ENCODE measurements around the gene SMPD3. TPM values are rescaled to one million over a fixed set of nuclear protein-coding genes. Genes with fewer than 3 reads are reported as not detected.

SMPD3 gene
- polyA plus RNA-seq, 2 of the 4 experiments (the other 2 are of a cell fraction): 0.04 to 0.13 TPM

GRCh38 chr16:68348639-68349445 is 99.5 kb downstream of the SMPD3 start:
- ChIA-PET POLR2A (interaction anchor here (0.7 kb wide), 1 partner anchor 366 kb away, joined by 8 read pairs; no protein-coding TSS in a partner anchor), CTCF (interaction anchor here (0.6 to 1.3 kb wide), 2 partner anchors 20 to 685 kb away, joined by 4 read pairs; no protein-coding TSS in a partner anchor)
- Histone ChIP-seq H3K4me1 (no peaks in the 10 kb centered on the region), H3K4me2 (no peak overlapping the region), H3K9me3 (no peaks in the 10 kb centered on the region), H3K4me3 (no peak overlapping the region), H3K27ac (no peak overlapping the region)
- DNase-seq (ENCODE audit: low read depth in 1 of 2, low spot score in 1 of 2) (no peak), FAIRE-seq (no peak), ATAC-seq (no peak)
- TF ChIP-seq MAFK (IDR thresholded peaks at IDR 0.05; ENCODE audit: partially characterized antibody) (peak; percentile 93), PHF8 (IDR thresholded peaks at IDR 0.05; ENCODE audit: borderline replicate concordance, low read depth) (no peak)
- 94% methylated on average over 27 of the region's 27 CpGs for WGBS (ENCODE audit: missing lambda C conversion rate)

DNA sequence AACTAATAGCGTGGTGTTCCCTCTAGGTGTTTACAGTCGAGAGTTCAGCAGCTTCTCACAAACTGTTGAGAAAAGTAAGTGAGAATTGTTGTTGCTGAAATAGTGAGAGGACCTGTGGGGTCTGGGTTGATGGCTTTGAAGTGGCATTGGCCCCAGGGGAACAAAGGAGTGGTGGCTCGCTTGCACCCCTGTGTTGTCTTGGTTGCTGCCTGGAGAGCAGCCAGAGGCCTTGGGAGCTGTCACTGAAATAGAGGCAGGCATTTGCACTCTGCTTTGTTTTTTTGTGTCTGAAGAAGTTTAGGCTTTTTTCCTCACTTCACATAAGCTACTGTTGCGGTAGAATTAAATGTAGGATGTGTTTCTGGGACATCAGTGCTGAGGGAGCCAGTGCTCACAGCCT is 100.7 kb downstream of the SMPD3 start:
- Histone ChIP-seq H3K4me2 (no peak overlapping the region), H3K9me3 (no peaks in the 10 kb centered on the region), H3K4me3 (no peak overlapping the region), H3K27ac (no peak overlapping the region), H3K4me1 (no peaks in the 10 kb centered on the region)
- POLR2A ChIA-PET: no interaction called here
- 83% methylated on average over 4 of the region's 4 CpGs for WGBS (ENCODE audit: missing lambda C conversion rate)
- no peak for ATAC-seq
- DNase-seq (ENCODE audit: low read depth in 1 of 2, low spot score in 1 of 2): no peak
- CTCF ChIA-PET: interaction anchor here (1.5 kb wide), 1 partner anchor 19 kb away, joined by 5 read pairs; no protein-coding TSS in a partner anchor
- no peak for FAIRE-seq
- TF ChIP-seq CHD4 (IDR thresholded peaks at IDR 0.05; ENCODE audit: borderline replicate concordance) (no peak), ZFP36 (IDR thresholded peaks at IDR 0.05; ENCODE audit: borderline replicate concordance, partially characterized antibody) (no peak), HEYL (CRISPR knock-in tag; IDR thresholded peaks at IDR 0.05) (no peak), TFCP2L1 (CRISPR knock-in tag; IDR thresholded peaks at IDR 0.05) (no peak), CTCF (IDR thresholded peaks at IDR 0.05) (no peak)

DNA sequence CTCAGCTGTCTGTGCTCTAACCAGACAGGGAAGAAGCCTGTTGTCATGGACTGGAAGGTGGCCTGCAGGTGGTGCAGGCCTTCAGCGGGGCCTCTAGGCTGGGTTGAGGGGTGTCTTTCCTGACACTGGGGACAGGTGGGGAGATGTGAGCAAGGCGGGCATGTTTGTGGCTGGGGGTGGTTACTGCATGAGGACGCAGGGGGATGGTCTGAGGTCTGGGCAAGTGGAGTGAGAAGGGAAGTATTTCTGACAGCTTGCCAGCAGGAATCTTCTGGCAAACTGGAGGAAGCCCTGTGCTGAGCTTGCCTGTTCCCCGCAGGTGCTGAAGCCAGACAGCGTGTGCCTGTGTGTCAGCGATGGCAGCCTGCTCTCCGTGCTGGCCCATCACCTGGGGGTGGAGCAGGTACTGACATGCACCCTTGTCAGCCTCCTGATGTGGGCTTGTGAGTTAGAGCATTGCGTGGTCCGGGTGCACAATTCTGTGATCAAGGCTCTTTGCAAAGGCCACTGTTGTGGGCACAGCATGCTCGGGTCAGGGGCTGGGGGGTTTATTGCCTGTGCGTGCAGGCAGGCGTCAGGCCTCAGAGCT is 101.3 kb downstream of the SMPD3 start:
- no peaks in the 10 kb centered on the region for H3K9me3 ChIP-seq
- no peak for FAIRE-seq
- ChIA-PET POLR2A (no interaction called here), CTCF (interaction anchor here (1.5 kb wide), 1 partner anchor 18 kb away, joined by 5 read pairs; no protein-coding TSS in a partner anchor)
- DNase-seq (ENCODE audit: low read depth in 1 of 2, low spot score in 1 of 2): no peak
- H3K4me2 ChIP-seq: no peak overlapping the region
- H3K27ac ChIP-seq: no peak overlapping the region
- H3K4me3 ChIP-seq: no peak overlapping the region
- no peaks in the 10 kb centered on the region for H3K4me1 ChIP-seq
- WGBS (ENCODE audit: missing lambda C conversion rate): 97% methylated on average over 12 of the region's 12 CpGs
- TF ChIP-seq ELK1 (IDR thresholded peaks at IDR 0.05; ENCODE audit: low read depth, low read length): no peak
- TF ChIP-seq BHLHE40 (IDR thresholded peaks at IDR 0.05; ENCODE audit: low read depth, low read length): no peak
- TF ChIP-seq KDM5A (IDR thresholded peaks at IDR 0.05): no peak
- no peak for TF ChIP-seq RNF2 (IDR thresholded peaks at IDR 0.05; ENCODE audit: borderline replicate concordance, low read depth)
- TF ChIP-seq ZFP36 (IDR thresholded peaks at IDR 0.05; ENCODE audit: borderline replicate concordance, partially characterized antibody): no peak
- TF ChIP-seq USF2 (IDR thresholded peaks at IDR 0.05): no peak
- TF ChIP-seq GATA3 (IDR thresholded peaks at IDR 0.05; ENCODE audit: borderline replicate concordance): no peak
- ATAC-seq: no peak
